ENCODE data around the gene SPAG16.

DNA sequence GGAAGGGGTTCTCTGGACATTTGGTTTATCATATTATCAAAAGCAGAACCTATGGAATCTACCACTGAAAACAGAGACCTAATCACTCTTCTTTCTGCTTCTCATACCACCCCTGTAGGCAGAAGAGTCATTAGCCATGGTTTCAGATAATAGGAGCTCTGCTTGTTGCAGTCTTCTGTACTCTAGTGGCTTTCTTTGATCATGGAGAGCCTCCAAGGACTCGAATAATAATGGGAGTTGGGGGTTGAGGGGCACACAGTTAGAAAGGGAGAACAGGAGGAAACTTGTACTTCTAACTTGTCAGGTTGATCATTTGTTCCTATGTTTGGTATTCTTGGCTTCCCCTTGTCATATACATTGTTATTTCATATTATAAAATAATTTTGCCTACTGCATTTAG lies 1074.2 kb downstream of the SPAG16 start:
- TF ChIP-seq YY1 (IDR thresholded peaks at IDR 0.05; ENCODE audit: insufficient read depth, insufficient read length) (no peak), ZNF274 (IDR thresholded peaks at IDR 0.05; ENCODE audit: low read depth, low read length) (no peak)

Data from NT2/D1 (cell line).